Measurements from ENCODE around the gene SPATA31D4. TPM values are rescaled to one million over a fixed set of nuclear protein-coding genes. Genes with fewer than 3 reads are reported as not detected.

Gene SPATA31D4
- total RNA-seq, 1 donor from 2014 or later: not detected

Other genes with a start within 250 kb of the SPATA31D4 start
- gene TLE1, start 238.9 kb upstream of the SPATA31D4 start, total RNA-seq: 40.5 and 42.5 TPM in 2 replicates
- not detected in 2 replicates for gene SPATA31D3, start 15.1 kb downstream of the SPATA31D4 start, total RNA-seq
- not detected in 2 replicates for gene SPATA31D1, start 60.3 kb downstream of the SPATA31D4 start, total RNA-seq

All from neural crest cell (in vitro differentiated cells).